Vagina (tissue), 2 donors: Measurements from ENCODE around the gene PSME2.

ENCODE experiments used
- CTCF ChIP-seq, 3 experiments: fragments of 450-650 bp in 2 of 3; fragments of 200-600 bp in 1 of 3; sonication (generic) in 1 of 3; IDR thresholded peaks; one replicate each; pipeline ENCODE4 v1.5.1; 2017 to 2019; ENCODE audit warnings: antibody characterized with exemption in 3 of 3, mild to moderate bottlenecking in 2 of 3, moderate library complexity in 2 of 3
- POLR2A ChIP-seq, 2 donors: fragments of 450-650 bp; IDR thresholded peaks; one replicate each; pipeline ENCODE4 v1.6.1; 2017; ENCODE audit warnings: antibody characterized with exemption in 2 of 2, mild to moderate bottlenecking in 2 of 2, moderate library complexity in 2 of 2

- TF ChIP-seq POLR2A (IDR thresholded peaks at IDR 0.05) (no peak), CTCF (IDR thresholded peaks at IDR 0.05) (no peak)
These were observed 47.2 kb downstream of the PSME2 start for GRCh38 chr14:24098927-24099813.
